Activated naive CD8-positive, alpha-beta T cell (primary cell): ENCODE data around the gene UBAC1.
"Not testable (repeated sequence)": the region's sequence is repeated elsewhere in the genome, so short reads cannot be mapped to it uniquely, and the experiment has no call there.

Source experiments
- H3K27ac Mint-ChIP-seq: one replicate; pipeline ENCODE4 v1.8.0; 2021; ENCODE audit warnings: mixed read lengths
- H3K27me3 Mint-ChIP-seq: one replicate; pipeline ENCODE4 v1.8.0; 2021; ENCODE audit warnings: mixed read lengths
- H3K36me3 Mint-ChIP-seq: one replicate; pipeline ENCODE4 v1.8.0; 2021; ENCODE audit warnings: mixed read lengths
- H3K4me1 Mint-ChIP-seq: one replicate; pipeline ENCODE4 v1.8.0; 2021; ENCODE audit warnings: low read depth, mixed read lengths
- H3K4me3 Mint-ChIP-seq: one replicate; pipeline ENCODE4 v1.8.0; 2021; ENCODE audit warnings: mild to moderate bottlenecking, mixed read lengths
- H3K9me3 Mint-ChIP-seq: one replicate; pipeline ENCODE4 v1.8.0; 2021; ENCODE audit warnings: low read depth, mixed read lengths

UBAC1 gene

DNA sequence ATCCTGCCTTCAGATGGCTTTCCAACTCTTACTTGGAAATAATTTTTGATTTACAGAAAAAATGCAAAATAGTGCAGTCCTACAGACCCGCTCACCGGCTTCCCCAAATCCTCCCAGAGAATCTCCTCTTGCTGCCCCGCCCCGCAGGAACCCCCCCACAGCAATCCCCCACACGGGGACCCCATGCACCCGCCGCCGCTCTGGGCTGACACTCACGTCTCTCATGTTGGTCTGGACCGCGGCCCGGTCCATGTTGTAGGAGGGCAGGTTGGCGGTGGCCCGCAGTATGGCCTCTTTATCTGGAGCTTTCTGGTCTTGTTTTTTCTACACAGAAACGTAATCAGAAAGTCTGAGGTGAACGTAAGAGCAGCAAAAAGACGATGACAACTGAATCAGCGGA lies 13.6 kb downstream of the UBAC1 start:
- Mint-ChIP-seq H3K9me3 (no peaks in the 10 kb centered on the region), H3K27me3 (no peaks in the 10 kb centered on the region), H3K4me3 (no peak overlapping the region), H3K27ac (peak overlapping the region; percentile 66), H3K36me3 (peaks cover 14% of the 10 kb centered on the region), H3K4me1 (no peaks in the 10 kb centered on the region)

DNA sequence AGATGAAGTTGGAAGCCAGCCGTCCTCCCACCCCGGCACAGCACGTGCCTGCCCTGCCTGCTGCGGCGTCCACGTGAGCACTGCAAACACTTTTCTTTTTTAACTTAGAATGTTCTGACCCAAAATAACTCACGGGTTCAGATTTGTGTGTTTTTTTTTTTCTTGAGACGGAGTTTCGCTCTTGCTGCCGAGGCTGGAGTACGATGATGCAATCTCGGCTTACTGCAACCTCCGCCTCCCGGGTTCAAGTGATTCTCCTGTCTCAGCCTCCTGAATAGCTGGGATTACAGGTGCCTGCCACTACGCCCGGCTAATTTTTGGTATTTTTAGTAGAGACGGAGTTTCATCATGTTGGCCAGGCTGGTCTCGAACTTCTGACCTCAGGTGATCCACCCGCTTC lies 14.1 kb downstream of the UBAC1 start:
- peaks cover 14% of the 10 kb centered on the region for H3K36me3 Mint-ChIP-seq
- not testable (repeated sequence) for H3K27ac Mint-ChIP-seq, H3K27me3 Mint-ChIP-seq, H3K4me3 Mint-ChIP-seq, H3K9me3 Mint-ChIP-seq, H3K4me1 Mint-ChIP-seq

DNA sequence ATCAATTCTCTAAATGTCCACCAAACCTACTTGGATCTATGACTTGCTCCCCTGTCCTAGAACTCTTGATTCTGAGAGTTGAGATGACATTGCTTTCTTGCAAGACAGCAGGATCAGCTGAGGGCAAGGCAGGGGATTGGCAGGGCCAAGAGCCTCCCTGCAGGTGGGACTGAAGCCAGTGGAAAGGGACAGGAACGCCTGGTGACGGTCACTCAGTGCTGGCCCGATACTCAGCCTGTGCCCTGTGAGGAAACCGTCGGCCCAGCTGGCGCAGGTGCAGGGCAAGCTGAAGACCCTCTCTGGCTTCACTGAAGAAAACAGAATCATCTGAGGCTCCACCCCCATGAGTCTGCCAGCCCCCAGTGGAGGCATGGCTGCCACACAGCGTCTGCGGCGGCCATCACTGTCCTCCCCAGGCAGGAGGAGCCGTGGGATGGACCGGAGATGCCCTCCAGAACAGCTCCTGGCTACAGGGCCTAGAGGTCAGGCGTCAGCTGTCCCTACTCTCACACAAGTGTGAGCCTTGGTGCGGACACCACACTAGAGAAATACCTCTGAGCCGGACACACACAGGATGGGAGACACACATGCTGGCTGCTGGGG lies 14.7 kb downstream of the UBAC1 start:
- Mint-ChIP-seq H3K4me3 (no peak overlapping the region), H3K4me1 (no peaks in the 10 kb centered on the region), H3K9me3 (no peaks in the 10 kb centered on the region), H3K27me3 (no peaks in the 10 kb centered on the region), H3K36me3 (peaks cover 17% of the 10 kb centered on the region), H3K27ac (no peak overlapping the region)

DNA sequence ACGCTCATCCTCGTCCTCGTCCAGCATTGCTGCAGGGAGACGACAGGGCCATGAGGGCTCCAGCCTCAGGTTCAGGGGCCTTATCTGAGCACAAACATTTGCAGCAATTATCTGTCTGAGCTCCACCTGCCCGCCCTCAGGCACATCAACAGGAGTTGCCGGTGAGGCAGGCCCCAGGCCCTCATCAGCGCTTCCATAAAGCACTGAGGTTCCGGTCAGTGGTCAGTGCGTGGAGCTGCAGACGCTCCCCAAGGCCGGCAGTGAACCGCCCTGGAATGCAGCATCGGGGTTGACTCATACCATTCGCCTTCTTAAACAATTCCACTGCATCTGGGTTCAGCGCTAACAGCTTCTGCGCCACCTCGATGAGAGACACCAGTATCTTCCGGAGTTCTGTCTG lies 15.2 kb downstream of the UBAC1 start:
- H3K9me3 Mint-ChIP-seq, result no peaks in the 10 kb centered on the region
- H3K27me3 Mint-ChIP-seq, result no peaks in the 10 kb centered on the region
- no peak overlapping the region for H3K4me3 Mint-ChIP-seq
- H3K4me1 Mint-ChIP-seq, result no peaks in the 10 kb centered on the region
- H3K36me3 Mint-ChIP-seq, result peaks cover 17% of the 10 kb centered on the region
- H3K27ac Mint-ChIP-seq, result no peak overlapping the region

DNA sequence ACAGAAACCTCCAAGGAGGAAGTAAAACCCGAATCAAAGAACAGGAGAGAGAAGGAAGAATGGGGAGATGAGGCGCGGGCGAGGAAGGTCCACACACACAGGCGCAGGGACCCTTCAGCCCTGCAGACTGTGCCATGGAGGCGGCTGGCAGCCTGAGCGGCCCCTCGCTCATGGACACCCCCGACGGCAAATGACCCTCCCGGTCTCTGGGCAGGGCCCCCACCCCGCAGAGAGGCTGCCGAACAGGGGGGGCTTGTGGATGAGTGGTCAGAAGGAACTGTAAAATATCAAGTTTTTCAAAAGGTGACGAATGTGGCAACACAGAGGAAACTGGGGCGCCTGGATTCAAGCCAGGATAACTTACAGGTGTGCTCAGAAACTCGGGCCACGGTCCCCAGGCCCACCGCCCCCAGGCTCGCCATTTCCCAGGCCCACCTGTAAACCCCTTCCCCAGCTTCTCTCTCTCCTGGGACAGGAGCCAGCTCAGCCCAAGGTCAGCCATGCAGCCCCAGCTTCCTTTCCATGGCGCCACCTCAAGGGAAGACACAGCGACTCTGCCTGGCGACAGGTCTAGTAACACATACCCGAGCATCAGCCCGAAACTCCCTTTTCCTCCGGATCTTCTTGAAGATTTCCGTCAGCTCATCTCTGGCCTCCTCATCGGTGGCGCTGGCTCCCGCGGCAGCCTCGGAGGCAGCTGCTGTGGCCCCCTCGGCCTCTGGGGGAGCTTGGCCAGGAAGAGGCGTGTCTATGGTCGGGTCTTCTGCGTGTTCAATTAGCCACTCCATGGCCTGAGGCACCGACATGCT lies 16.5 kb downstream of the UBAC1 start:
- no peak overlapping the region for H3K27ac Mint-ChIP-seq
- peaks cover 14% of the 10 kb centered on the region for H3K36me3 Mint-ChIP-seq
- H3K4me3 Mint-ChIP-seq, result no peak overlapping the region
- no peaks in the 10 kb centered on the region for H3K4me1 Mint-ChIP-seq
- H3K27me3 Mint-ChIP-seq, result no peaks in the 10 kb centered on the region
- no peaks in the 10 kb centered on the region for H3K9me3 Mint-ChIP-seq

DNA sequence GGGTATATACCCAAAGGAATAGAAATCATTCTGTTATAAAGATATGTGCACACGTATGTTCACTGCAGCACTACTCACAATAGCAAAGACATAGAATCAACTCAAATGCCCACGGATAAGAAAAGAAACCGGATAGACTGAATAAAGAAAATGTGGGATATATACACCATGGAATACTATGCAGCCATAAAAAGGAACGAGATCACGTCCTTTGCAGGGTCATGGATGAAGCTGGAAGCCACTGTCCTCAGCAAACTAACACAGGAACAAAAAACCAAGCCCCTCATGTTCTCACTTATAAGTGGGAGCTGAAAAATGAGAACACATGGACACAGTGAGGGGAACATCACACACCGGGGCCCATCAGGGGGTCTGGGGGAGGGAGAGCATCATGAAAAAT lies 17.6 kb downstream of the UBAC1 start:
- not testable (repeated sequence) for H3K27me3 Mint-ChIP-seq, H3K4me3 Mint-ChIP-seq, H3K4me1 Mint-ChIP-seq, H3K9me3 Mint-ChIP-seq, H3K27ac Mint-ChIP-seq
- peaks cover 18% of the 10 kb centered on the region for H3K36me3 Mint-ChIP-seq

DNA sequence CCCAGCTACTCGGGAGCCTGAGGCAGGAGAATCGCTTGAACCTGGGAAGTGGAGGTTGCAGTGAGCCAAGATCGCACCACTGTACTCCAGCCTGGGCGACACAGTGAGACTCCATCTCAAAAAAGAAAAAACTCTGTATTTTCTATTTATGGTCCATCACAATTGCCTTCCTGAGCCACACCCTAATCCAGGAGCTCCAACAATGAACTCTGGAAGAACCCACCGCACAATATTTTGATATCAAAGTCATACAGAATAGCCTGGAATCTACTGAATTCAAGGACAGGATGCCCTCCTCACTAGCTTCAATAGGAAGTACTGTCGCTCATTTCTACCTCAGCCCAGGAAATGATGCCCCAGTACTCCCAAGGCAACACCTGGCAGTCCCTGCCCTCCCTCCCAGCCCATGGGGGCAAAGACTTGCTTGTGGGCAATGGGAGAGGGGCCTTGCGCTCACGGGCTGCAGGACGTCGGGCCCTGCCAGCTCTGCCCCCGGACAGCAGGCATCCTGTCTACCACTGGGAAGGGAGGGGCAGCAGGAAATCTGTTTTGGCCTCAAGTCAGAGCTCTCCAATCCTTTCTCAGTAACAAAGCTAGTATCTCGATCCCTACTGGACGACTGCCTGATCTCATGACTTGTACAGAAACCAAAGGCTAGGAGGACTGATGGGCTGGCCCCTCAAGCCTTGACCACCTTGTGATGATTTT lies 19.7 kb downstream of the UBAC1 start:
- Mint-ChIP-seq H3K9me3 (no peaks in the 10 kb centered on the region), H3K27me3 (no peaks in the 10 kb centered on the region), H3K4me3 (no peak overlapping the region), H3K36me3 (peaks cover 22% of the 10 kb centered on the region), H3K27ac (no peak overlapping the region), H3K4me1 (peaks cover 6% of the 10 kb centered on the region)

DNA sequence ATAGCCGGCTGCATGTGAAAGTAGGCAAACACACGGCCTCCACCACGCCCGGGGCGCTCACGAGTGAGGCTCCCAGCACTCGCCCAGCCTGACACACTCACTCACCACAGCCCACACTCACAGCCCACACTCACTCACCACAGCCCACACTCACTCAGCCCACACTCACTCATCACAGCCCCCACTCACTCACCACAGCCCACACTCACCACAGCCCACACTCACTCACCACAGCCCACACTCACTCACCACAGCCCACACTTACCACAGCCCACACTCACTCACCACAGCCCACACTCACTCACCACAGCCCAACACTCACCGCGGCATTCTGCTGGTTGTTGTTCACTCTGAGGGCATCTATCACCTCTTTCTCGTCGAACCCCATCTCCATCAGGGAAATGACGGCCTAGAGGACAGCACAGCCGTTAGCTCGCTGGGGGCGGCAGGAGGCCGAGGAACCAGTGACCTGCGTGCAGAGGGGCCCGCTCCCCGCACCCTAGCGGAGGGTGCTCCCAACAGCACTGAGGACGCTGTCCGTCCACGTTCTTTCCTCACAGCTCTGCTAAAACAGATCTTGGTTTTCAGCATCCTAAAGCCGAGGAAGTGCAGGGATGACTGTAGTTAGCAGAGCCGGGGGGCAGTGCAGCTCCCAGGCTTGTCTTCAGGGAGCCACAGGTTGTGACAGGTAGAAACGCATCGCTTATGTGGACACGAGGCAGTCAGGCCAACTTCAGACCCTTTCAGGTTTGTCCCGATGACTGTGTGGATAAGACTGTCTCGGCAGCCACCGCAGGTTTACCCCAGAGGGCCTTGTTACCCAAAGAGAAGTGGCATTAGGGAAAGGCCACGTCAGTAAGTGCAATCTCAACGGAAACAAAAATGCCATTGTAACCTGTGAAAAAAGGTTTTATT lies 21.6 kb downstream of the UBAC1 start:
- H3K27me3 Mint-ChIP-seq, result no peaks in the 10 kb centered on the region
- H3K4me1 Mint-ChIP-seq, result peaks cover 6% of the 10 kb centered on the region
- peaks cover 25% of the 10 kb centered on the region for H3K36me3 Mint-ChIP-seq
- H3K27ac Mint-ChIP-seq, result peak overlapping the region; percentile 96
- H3K4me3 Mint-ChIP-seq, result peak overlapping the region; percentile 37
- no peaks in the 10 kb centered on the region for H3K9me3 Mint-ChIP-seq

DNA sequence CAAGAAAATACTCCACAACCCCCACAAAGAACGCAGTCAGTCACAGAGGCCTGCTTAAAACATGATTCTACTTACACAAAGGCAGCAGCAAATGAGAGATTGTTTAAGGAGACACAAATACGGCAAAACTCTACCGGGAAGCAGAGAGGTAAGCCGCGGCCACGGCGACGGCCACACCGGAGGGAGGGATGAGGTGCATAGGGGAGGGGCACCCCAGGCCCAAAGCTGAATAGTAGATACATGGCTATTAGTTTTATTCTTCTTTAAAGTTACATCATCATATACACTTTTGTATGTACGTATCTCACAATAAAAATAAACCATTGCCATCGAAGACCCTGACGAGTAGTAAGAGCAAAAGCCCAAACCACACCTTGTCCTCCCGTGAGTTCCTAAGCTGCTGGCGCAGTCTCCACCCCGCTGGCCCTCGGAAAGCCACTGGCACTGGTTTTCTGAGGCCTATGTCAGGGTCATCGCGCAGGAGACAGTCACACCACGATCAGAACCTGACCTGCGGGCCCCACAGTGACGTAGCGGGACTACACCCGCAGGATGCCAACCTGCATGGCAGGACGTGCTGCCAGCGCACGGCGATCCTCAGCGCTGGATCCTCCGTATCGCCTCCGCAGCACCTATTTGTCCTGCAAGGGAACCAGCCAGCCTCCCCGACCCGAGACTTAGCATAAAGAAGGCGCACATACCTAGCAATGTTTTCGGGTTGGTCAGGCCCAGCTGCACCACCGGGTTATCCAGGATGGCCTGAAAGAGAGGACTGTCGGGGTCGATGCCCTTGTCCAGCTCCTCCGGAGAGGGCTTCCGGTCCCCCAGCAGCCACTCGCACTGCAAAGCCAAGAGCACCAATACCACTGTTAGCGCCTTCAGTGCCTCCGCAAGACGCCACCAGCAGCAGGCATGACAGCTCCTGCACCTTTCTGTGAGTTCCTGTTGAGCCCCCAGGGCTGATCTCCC lies 23.4 kb downstream of the UBAC1 start:
- no peaks in the 10 kb centered on the region for H3K27me3 Mint-ChIP-seq
- H3K27ac Mint-ChIP-seq, result no peak overlapping the region
- H3K4me3 Mint-ChIP-seq, result no peak overlapping the region
- H3K4me1 Mint-ChIP-seq, result peaks cover 6% of the 10 kb centered on the region
- H3K36me3 Mint-ChIP-seq, result peaks cover 19% of the 10 kb centered on the region
- H3K9me3 Mint-ChIP-seq, result no peaks in the 10 kb centered on the region

DNA sequence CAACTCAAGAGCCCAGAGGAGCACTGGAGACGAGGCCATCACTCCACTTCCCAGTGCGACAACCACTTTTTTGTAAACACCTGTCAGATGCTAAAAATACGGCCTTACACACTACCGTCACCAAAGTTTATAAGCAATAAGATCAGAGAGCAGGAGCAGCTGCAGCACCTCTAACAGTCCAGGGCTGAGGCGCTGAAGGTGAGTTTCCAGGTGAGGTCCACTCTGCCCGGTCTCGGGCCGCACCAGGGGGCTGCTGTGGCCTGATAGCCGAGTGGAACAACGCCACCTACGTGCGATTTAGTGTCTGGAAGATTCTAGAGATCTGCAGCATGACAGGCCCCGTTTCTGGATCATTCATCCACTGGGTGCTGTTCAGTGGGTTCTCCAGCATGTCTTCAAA lies 28.1 kb downstream of the UBAC1 start:
- Mint-ChIP-seq H3K9me3 (no peaks in the 10 kb centered on the region), H3K4me1 (peaks cover 2% of the 10 kb centered on the region), H3K36me3 (peaks cover 17% of the 10 kb centered on the region), H3K27ac (no peak overlapping the region), H3K4me3 (no peak overlapping the region), H3K27me3 (no peaks in the 10 kb centered on the region)

DNA sequence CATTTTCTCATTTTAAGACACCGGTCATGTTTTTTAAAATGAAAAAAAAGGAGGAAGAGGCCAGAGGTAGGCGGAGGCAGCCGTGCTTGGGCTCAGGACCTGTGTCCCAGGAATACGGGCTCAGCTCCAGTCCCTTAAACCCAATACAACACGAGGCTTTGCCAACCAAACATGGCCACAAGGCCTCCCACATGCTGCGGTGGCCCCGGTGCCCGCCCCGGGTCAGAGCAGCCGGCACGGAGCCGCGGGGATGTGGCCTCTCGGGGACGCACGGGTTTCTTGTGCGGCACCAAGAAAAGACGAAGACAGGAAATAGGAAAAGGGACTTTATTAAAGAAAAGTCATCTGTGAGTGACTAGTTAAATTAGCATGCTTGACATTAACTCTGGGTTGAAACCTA lies 28.5 kb downstream of the UBAC1 start:
- Mint-ChIP-seq H3K4me1 (peaks cover under 1% of the 10 kb centered on the region), H3K9me3 (no peaks in the 10 kb centered on the region), H3K4me3 (no peak overlapping the region), H3K27ac (no peak overlapping the region), H3K27me3 (no peaks in the 10 kb centered on the region), H3K36me3 (peaks cover 17% of the 10 kb centered on the region)

DNA sequence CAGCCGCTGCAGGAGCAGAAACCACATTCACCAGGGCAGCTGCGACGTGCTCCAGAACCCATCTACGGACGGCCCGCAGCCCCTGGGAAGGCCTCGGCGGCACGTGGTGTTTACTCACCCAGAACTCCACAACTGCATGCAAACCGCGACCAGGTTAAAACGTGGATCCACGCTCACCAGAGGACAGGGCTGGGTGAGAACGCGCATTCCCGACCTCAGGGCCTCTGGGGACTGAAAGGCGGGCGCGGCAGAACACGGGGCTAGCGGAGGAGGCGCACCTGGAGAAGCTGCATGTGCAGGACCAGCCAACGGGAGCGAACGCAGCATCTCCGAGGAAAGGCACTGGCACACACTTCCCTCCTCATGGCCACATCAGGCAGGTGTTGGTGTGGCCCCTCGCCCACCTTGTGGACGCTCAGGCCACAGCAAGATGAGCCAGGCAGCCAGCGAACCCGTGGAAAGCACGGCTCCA lies 29.8 kb downstream of the UBAC1 start:
- Mint-ChIP-seq H3K9me3 (no peaks in the 10 kb centered on the region), H3K4me1 (peaks cover 1% of the 10 kb centered on the region), H3K4me3 (no peak overlapping the region), H3K27me3 (no peaks in the 10 kb centered on the region), H3K27ac (no peak overlapping the region), H3K36me3 (peaks cover 14% of the 10 kb centered on the region)

DNA sequence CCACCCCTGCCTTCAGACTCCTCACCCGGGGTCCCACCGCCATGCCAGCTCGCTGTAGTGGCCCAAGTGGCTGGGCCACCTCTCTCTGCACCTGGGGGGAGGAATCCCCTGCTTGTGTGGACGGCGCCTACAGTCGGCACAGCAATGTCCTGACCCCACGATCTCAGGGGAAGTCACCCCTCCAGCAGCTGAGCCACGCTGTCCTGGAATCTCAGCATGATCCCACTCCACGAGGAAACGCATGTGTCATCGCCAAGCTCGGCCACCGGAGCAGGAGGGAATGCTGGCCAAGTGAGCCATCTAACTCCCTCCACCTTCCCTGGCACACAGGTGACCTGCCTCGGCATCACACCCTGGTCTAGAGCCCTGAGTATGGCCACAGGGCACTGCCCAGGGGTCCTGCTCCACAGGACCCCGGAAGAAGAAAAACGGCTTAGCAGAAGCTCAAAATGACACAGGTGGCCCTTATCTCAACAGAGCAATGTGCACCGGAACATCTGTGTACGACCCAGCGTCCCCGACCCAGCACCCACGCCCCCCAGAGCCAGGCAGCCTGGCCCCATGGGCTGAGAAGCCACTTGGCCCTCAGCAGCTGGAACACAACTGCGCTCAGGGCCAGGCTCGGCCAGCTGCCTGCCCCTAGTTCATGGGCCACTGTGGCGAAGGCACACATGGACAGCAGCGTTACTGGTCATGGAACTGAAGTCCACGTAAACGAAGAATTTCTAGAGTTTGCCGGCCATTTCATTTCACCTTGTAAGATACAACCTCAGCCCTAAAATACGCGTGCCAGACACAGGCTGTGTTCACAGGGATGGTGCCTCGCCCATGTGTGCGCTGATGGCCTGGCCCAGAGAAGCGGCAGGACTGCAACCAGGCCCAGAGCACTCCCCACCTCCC lies 30.5 kb downstream of the UBAC1 start:
- Mint-ChIP-seq H3K27ac (no peak overlapping the region), H3K9me3 (no peaks in the 10 kb centered on the region), H3K4me1 (peaks cover 5% of the 10 kb centered on the region), H3K27me3 (no peaks in the 10 kb centered on the region), H3K36me3 (peaks cover 11% of the 10 kb centered on the region), H3K4me3 (no peak overlapping the region)
